AG04449 (cell line): Measurements from ENCODE around the gene ZNRF1.

Experiments
- CTCF ChIA-PET: fragments of 350-600 bp; formaldehyde crosslinking; extraction: SDS; loops from one replicate; lab custom pipeline; 2021; ENCODE audit warnings: antibody characterized with exemption; lab: Yijun Ruan, JAX
- POLR2A ChIA-PET: fragments of 400-600, 350-600 bp; formaldehyde crosslinking; extraction: SDS; loops from one replicate; lab custom pipeline; 2020; ENCODE audit warnings: antibody characterized with exemption, inconsistent platforms; lab: Yijun Ruan, JAX
- DNase-seq: peaks from one replicate; pipeline ENCODE4 v3.0.0-alpha.2; 2010; ENCODE audit warnings: low read depth, low spot score
- H3K4me3 ChIP-seq: 2 replicates; pipeline ENCODE4 v1.5.1; 2011; ENCODE audit warnings: low read depth, mild to moderate bottlenecking, control low read depth, low read length
- TF ChIP-seq, protein P1 (sequence below): IDR thresholded peaks from one replicate; pipeline ENCODE4 v1.5.1; 2011; ENCODE audit warnings: mild to moderate bottlenecking, moderate library complexity, low read length, control low read depth, inconsistent platforms; ENCODE audit not compliant: insufficient read depth; ENCODE audit errors: missing control alignments

ZNRF1 gene

DNA sequence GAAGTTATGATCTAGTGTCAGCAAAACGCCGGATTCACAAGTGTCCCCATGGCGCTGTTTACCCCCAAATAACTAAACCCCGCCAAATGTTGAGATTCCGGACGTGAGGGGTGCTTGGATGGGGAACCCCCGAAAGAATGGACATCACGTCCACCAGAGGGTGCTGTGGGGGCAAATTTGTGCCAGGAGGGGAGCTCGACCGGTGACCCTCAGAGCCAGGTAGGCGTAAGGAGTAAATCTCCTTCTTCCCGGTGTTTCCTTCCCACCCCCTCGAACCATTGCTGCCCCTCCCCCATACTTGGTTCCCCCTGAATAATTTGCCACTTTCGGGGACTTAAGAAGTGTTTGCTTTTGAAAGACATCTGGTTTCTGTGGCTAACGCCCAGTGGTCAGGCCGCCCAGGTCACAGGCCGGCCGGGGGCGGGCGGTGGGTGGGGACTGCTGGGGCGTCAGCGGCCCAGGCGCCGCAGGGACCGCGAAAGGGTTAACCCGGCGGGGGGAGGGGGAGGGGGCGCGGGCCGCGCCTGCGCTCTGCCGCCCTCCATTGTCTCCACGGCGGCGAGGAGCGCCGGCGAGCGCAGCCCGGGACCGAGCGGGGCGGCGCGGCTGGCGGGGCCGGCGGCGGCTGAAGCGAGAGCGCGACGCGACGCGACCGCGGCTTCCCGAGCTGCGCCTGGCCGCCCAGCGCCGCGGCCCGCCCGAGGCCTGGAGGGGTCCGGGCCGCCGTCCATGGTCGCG lies at the start of gene ZNRF1:
TSS of gene ZNRF1 (plus strand) at position 544 of the 738 bp plus-strand sequence. CDS start 648 bp downstream, outside the sequence.
- POLR2A ChIA-PET: interaction anchor here (1.0 kb wide), 1 partner anchor 110 kb away, joined by 6 read pairs; no protein-coding TSS in a partner anchor
- DNase-seq: no peak
- CTCF ChIA-PET: interaction anchor here (0.8 to 19.3 kb wide), 27 partner anchors 9 to 286 kb away, joined by 3 to 450 read pairs (median 7); partner anchors contain the start of genes LDHD and WDR59
- TF ChIP-seq, protein P1, sequence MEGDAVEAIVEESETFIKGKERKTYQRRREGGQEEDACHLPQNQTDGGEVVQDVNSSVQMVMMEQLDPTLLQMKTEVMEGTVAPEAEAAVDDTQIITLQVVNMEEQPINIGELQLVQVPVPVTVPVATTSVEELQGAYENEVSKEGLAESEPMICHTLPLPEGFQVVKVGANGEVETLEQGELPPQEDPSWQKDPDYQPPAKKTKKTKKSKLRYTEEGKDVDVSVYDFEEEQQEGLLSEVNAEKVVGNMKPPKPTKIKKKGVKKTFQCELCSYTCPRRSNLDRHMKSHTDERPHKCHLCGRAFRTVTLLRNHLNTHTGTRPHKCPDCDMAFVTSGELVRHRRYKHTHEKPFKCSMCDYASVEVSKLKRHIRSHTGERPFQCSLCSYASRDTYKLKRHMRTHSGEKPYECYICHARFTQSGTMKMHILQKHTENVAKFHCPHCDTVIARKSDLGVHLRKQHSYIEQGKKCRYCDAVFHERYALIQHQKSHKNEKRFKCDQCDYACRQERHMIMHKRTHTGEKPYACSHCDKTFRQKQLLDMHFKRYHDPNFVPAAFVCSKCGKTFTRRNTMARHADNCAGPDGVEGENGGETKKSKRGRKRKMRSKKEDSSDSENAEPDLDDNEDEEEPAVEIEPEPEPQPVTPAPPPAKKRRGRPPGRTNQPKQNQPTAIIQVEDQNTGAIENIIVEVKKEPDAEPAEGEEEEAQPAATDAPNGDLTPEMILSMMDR: peak; percentile 78
- peak within 1 kb of the TSS; percentile 61 for H3K4me3 ChIP-seq

DNA sequence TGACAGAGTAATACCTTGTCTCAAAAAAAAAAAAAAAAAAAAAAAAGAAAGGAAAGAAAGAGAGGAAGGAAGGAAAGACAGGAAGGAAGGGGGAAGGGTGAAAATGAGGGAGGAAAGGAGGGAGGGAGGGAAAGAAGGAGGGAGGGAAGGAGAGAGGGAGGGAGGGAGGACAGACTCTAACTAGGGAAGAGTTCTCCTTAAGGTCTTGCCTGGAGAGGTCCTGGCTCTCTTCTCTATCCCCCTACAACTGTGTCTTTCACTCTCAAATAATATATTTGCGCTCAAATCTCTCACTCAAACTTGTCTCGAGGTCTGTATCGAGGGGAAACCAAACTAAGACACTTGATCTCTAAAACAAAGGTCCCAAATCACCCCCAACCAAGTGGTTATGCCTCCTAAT lies 49.5 kb upstream of the ZNRF1 start:
- no peak for DNase-seq
- ChIA-PET POLR2A (no interaction called here), CTCF (no interaction called here)

DNA sequence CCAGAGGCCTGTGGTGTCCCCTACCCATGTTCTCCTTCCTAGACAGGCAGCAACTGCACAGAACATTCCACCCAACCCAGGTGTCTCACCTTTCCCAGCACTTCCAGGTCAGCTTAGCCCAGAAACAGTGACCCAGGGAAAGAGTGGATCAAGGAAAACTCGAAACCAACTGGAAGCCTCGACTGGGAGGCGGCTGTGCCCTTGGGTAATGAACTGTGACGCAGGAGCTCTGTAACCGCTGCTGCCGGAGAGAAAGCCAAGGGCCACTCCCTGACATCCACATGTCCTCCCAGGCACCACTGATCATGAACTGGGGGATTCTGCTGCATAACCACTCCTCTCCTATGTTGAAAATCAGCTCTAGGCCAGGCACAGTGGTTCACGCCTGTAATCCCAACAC lies 48.3 kb upstream of the ZNRF1 start:
- ChIA-PET POLR2A (no interaction called here), CTCF (interaction anchor here (1.2 to 3.0 kb wide), 2 partner anchors 88 to 161 kb away, joined by 3 to 14 read pairs; no protein-coding TSS in a partner anchor)
- no peak for DNase-seq
- TF ChIP-seq, protein P1: no peak
- no peak overlapping the region for H3K4me3 ChIP-seq

More for the DNA sequence above, 49.5 kb upstream of the ZNRF1 start:
- TF ChIP-seq, protein P1: no peak
- H3K4me3 ChIP-seq: no peak overlapping the region

DNA sequence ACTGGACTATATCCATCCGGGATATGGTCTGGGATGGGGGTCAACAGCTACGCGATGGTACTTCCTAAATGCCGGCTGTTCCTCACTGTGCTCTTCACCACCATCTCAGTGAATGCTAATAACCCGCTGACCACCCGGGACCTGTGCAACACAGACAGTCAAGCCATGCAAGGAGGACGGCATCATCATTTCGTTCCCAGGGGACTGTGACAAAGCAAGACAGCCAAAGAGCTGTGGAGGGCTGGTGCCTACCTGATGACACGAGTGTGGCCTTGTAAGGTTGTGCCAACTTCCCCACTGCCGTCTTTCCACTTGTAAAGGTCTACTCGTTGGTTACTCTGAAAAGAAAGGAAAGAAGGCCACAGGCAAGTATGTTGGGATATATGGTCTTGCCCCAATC lies 47.6 kb upstream of the ZNRF1 start:
- TF ChIP-seq, protein P1: no peak
- H3K4me3 ChIP-seq: no peak overlapping the region
- ChIA-PET POLR2A (interaction anchor here (0.7 kb wide), 1 partner anchor 251 kb away, joined by 3 read pairs; the partner anchor contains the start of gene MLKL), CTCF (interaction anchor here (1.2 to 3.0 kb wide), 2 partner anchors 89 to 160 kb away, joined by 3 to 14 read pairs; no protein-coding TSS in a partner anchor)
- DNase-seq: no peak

DNA sequence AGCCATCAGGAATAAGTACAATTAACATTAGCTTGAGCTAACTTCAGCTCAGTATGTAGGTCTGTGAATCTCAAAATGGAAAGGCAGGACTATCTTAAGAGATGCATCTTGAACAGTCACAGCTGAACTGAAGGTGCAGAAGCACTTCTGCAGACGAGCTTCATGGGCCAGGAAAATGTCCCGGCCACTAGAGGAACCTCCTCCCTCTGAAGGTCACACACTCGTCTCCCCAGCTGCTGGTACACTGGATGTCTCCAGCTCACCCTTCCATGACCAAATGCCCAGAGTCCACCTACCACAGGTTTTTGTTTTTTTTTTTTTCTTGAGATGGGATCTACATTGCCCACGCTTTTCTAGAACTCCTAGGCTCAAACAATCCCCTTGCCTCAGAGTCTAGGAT lies 47.1 kb upstream of the ZNRF1 start:
- POLR2A ChIA-PET: interaction anchor here (0.7 kb wide), 1 partner anchor 251 kb away, joined by 3 read pairs; the partner anchor contains the start of gene MLKL
- H3K4me3 ChIP-seq: no peak overlapping the region
- CTCF ChIA-PET: interaction anchor here (1.2 to 3.0 kb wide), 2 partner anchors 89 to 160 kb away, joined by 3 to 14 read pairs; no protein-coding TSS in a partner anchor
- TF ChIP-seq, protein P1: no peak
- no peak for DNase-seq

DNA sequence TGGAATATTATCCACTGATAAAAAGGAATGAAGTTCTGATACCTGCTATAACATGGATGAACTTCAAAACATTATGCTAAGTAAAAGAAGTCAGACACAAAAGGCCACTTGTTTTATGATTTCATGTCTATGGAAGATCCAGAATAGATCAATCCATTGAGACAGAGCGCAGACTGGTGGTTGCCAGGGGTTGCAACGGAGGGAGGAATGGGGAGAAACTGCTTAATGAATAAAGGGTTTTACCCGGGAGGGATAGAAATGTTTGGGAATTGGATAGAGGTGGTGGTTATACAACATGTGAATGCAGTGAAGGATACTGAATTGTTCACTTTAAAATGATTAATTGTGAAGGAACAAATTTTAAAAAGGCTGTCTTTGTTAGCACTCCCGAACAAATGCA lies 44.1 kb upstream of the ZNRF1 start:
- ChIA-PET CTCF (interaction anchor here (1.1 kb wide), 1 partner anchor 156 kb away, joined by 3 read pairs; no protein-coding TSS in a partner anchor), POLR2A (no interaction called here)
- no peak for DNase-seq
- TF ChIP-seq, protein P1: no peak
- no peak overlapping the region for H3K4me3 ChIP-seq
